HG03196 (cell line): Measurements from ENCODE around the gene TMED9.
"Not testable (repeated sequence)": the region's sequence is repeated elsewhere in the genome, so short reads cannot be mapped to it uniquely, and the experiment has no call there.

Experiments used
- ATAC-seq: cut with Tn5 transposase; IDR thresholded peaks from one replicate; pipeline ENCODE4 v1.9.1; 2021; ENCODE audit not compliant: unreplicated experiment

TMED9 gene

GRCh38 chr5:177592010-177592834, at the start of gene TMED9:
TMED9 (plus strand) TSS chr5:177592203; CDS start chr5:177592215, 12 bp downstream.
- peak; percentile 96 for ATAC-seq

DNA sequence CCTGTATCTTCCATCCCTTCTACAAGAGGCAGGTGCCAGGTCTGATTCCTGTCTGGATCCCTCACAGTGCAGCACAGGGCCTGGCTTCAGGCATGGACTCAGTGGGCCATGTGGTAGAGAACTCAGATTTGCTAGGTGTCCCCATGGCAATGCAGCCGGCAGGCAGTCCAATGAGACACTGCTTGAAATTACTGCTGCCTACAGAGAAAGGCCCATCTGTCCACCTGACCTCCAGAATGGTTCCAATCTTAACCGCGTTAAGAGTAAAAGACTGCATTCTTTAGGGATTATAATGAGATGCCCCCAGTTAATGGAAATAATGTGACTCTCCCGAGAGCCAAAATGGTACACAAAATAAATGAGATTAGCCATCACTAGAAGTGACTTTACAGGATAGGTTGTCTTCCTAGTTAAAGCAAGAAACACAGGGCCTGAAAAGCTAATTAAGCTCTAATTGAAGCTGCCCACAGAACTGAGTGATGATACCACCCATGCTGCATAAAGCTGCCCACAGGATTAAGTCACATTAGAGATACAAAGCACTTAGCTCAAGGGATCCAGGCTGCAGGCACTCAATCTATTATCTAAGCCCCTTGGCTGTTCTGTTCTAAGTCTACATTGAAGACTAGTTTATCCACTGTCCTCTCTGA, 49.1 kb upstream of the TMED9 start:
- no peak for ATAC-seq

DNA sequence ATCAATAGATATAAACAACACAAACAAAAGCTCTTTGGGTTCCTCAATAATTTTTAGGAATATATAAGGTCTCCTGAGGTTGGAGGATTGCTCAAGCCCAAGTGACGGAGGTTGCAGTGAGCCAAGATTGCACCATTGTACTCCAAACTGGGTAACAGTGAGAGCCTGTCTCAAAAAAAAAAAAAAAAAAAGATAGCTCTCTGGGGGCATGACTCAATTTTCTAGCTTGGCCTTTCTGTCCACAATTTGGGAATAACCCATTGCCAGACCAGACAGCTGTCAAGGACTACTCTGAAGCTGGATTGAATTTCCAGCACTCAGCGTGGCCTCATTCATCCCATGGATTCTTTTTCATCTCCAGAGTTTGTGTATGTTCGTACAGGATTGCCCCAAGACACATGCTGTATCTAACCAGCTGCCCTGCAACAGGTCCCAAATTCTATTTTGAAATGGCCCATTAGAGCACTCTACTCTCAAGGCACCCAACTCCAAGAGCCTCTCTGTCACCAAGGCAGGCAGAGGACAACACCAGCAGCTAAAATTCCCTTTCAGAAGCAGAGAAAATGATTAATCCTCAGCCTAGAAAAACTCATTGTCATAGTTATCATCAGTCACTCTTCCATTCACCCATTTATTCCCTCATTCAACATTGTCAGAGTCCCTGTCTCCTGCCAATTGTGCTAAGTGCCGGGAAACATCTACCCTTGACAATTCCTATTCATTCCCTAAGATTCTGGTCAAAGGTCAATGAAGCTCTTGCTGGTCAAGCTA, 46.3 kb upstream of the TMED9 start:
- ATAC-seq, result no peak

DNA sequence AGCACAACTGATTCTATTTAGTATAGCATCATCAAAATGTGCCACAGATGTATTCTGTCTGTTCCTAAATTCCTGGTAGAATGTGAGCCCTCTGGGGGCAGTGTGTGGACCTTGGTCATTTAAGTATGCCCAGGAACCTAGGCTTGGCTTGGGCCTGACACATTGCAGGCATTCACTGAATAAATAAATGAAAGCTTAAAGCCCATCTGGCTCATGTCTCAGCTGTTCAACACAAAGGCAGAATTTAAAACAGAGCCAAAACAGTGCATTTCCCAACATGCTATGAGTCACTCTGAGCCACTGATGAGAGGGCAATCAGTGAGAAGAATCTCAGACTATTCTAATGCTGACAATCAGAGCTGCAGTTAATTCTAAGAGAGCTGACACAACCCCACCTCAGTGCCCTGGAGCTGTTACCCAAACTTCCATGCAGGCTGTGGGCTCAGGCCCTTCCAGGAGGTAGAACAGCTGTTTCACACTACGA, 45.7 kb upstream of the TMED9 start:
- ATAC-seq, result no peak

GRCh38 chr5:177547736-177548135, 44.3 kb upstream of the TMED9 start:
- no peak for ATAC-seq

GRCh38 chr5:177548495-177548894, 43.5 kb upstream of the TMED9 start:
- no peak for ATAC-seq

GRCh38 chr5:177550122-177550521, 41.9 kb upstream of the TMED9 start:
- no peak for ATAC-seq

- ATAC-seq, result no peak
Observed at GRCh38 chr5:177552839-177553455, 39.1 kb upstream of the TMED9 start.

DNA sequence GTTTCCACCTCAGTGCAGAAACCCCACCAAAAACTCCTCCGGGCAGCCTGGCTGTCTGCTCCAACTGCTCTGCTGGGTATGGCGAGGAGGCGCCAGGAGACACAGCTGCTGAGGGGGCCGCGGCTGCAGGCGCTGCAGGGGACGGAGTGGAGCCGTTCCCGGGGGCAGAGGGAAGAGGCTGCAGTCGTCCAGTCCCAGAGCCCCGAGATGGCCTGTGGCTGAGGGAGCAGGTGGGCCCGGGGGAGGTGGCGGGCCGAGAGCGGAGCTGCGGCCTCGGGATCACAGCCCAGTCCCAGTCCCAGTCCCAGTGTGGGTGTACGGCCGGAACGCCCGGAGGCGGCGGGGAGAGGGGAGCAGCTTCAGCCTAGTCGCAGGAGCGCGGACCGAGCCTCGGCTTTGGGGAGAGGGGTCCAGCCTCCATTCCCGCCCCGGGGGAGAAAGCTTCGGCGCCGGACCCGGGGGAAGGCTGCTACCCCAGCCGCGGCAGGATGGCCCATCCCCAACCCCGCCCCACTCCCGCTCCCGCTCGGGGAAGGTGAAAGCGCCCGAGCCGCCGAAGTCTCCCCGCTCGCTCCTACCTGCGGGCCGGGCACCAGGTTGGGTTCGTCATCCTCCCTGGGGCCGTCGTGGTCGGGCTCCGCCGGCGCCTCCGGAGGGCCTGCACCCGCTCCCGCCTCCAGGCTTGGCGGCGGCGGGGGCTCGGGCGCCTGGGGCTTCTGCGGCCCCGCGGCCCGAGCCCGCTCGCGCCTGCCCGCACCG, 38.2 kb upstream of the TMED9 start:
- ATAC-seq, result peak; percentile 38

GRCh38 chr5:177554474-177555111, 37.4 kb upstream of the TMED9 start, which contains the start of gene FAM193B:
FAM193B (minus strand) TSS chr5:177554563; CDS start chr5:177554458, 105 bp downstream.
- ATAC-seq, result peak; percentile 83

- no peak for ATAC-seq
Observed at GRCh38 chr5:177555228-177555627, 36.8 kb upstream of the TMED9 start.

DNA sequence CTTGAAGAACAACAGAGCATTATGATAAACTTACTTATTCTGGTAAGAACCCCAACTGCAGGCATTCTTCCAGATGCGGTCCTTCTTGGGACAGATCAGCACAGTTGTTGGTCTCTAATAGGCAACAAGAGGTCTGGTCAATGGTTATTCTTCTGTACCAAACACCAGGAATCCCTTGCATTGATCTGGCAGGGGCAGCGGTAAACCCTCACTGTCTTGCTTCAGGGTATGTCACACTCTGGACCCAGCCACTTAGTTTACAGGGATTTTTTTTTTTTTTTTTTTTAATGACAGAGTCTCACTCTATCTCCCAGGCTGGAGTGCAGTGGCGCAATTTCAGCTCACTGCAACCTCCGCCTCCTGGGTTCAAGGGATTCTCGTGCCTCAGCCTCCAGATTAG, 36.3 kb upstream of the TMED9 start:
- no peak for ATAC-seq

DNA sequence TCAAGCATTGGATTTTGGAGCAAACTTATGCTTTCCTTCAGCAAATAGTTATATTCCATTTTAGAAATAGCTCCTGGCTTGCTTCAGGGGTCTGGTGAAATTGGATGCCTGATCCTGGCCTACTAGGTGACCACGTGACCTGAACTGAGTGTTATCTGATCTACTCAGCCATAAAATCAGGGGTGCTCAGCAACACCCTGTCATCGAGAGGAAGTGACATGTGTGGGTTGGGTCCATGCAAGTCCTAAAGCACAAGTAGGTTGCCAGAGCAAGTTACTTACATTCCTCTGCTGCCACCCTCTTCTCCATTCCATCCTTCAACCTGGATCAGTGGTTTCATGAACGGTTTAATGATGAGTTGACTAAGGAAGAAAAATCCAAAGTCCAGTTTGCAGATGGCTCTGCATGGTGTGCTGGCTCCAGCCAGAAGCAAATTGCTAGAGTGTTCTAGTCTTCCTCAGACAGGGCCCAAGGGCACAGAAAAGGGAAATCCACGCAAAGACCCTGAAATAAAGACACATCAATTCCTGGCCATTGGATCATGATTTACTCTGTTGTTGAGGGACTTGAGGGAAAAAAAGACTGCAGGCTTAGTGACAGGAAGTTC, 34.9 kb upstream of the TMED9 start:
- ATAC-seq, result no peak

- ATAC-seq, result no peak
Observed at GRCh38 chr5:177557796-177558195, 34.2 kb upstream of the TMED9 start.

DNA sequence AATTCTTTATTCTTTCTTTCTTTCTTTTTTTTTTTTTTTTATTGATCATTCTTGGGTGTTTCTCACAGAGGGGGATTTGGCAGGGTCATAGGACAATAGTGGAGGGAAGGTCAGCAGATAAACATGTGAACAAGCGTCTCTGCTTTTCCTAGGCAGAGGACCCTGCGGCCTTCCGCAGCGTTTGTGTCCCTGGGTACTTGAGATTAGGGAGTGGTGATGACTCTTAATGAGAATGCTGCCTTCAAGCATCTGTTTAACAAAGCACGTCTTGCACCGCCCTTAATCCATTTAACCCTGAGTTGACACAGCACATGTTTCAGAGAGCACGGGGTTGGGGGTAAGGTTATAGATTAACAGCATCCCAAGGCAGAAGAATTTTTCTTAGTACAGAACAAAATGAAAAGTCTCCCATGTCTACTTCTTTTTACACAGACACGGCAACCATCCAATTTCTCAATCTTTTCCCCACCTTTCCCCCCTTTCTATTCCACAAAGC, 32.5 kb upstream of the TMED9 start:
- not testable (repeated sequence) for ATAC-seq

GRCh38 chr5:177565046-177565445, 27.0 kb upstream of the TMED9 start:
- no peak for ATAC-seq

- ATAC-seq, result no peak
Observed at GRCh38 chr5:177568326-177568725, 23.7 kb upstream of the TMED9 start.

DNA sequence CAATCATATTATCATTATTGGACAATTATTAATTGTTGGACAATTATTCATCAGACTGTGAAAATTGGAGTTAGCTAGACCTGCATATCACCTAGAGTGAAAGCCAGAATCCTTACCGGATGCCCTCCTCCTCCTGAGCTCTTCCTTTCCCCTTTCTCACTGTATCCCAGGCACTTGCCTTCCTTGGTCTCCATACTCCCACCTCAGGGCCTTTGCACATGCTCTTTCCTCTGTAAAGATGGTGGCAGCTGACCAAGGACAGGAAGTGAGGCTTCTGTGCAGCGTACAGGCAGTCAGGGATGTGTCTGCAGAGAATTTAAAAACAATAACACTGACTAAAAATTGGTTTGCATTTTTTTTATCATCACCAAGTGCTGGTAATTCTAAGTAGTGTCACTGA, 22.1 kb upstream of the TMED9 start:
- ATAC-seq, result no peak

DNA sequence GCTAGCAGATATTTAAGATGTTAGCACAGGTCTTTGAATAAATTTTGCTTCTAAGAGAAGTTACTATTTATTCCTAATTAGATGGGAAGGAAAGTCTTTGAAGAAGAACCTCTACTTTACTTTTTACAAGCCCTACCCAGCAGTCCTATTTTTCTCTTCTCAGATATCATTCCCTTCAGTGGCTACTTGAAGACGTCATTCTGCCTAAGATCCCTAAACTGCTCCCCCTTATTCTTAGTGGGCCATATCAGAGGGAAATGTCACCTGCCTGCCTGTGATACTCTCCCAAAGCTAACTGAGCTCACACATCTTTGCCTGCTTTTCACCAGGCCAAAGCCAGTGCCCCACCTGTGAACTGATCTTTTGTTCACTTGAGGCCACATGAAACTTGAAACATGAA, 16.5 kb upstream of the TMED9 start:
- ATAC-seq, result no peak
